ENCODE measurements around the gene EMC10.

DNA sequence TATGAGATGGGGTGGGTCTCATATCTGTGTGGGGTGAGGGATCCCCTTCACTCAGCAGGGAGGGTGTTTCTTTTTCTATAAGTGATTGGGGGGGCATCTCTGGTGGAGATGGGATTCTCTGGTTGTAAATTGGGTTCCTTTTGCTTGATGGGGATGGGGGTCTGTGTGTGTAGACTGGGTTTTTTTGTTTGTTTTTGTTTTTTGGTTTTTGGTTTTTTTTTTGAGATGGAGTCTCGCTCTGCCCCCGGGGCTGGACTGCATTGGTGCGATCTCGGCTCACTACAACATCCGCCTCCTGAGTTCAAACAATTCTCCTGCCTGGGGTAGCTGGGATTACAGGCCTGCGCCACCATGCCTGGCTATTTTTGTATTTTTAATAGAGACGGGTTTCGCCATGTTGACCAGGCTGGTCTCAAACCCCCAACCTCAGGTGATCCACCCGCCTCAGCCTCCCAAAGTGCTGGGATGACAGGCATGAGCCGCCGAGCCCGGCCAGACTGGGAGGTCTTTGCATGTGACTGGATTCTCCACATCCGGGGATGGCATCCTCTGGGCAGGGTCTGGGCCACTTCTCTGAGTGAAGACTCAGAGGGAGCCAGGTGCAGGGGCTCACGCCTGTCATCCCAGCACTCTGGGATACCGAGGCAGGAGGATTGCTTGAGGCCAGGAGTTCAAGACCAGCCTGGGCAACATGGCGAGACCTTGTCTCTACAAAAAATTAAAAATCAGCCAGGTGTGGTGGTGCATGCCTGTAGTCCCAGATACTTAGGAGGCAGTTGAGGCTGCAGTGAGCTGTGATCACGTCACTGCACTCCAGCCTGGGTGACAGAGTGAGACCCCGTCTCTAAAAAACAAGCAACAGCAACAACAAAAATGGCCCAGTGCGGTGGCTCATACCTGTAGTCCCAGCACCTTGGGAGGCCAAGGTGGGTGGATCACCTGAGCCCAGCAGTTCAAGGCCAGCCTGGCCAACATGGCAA, 42.8 kb upstream of the EMC10 start:
- TF ChIP-seq, protein P1, sequence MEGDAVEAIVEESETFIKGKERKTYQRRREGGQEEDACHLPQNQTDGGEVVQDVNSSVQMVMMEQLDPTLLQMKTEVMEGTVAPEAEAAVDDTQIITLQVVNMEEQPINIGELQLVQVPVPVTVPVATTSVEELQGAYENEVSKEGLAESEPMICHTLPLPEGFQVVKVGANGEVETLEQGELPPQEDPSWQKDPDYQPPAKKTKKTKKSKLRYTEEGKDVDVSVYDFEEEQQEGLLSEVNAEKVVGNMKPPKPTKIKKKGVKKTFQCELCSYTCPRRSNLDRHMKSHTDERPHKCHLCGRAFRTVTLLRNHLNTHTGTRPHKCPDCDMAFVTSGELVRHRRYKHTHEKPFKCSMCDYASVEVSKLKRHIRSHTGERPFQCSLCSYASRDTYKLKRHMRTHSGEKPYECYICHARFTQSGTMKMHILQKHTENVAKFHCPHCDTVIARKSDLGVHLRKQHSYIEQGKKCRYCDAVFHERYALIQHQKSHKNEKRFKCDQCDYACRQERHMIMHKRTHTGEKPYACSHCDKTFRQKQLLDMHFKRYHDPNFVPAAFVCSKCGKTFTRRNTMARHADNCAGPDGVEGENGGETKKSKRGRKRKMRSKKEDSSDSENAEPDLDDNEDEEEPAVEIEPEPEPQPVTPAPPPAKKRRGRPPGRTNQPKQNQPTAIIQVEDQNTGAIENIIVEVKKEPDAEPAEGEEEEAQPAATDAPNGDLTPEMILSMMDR (IDR thresholded peaks at IDR 0.05) = no peak
- TF ChIP-seq POLR2A (IDR thresholded peaks at IDR 0.05) = no peak
- no peak for TF ChIP-seq EP300 (IDR thresholded peaks at IDR 0.05)
